ENCODE measurements around the gene COPZ1. TPM values are rescaled to one million over a fixed set of nuclear protein-coding genes. Genes with fewer than 3 reads are reported as not detected.

The COPZ1 gene
- total RNA-seq, result 126 and 134 TPM in 2 replicates

GRCh38 chr12:54324617-54325441, at the start of gene COPZ1:
Gene COPZ1 (plus strand): TSS chr12:54325131. CDS start chr12:54325164, 33 bp downstream.

GRCh38 chr12:54279632-54280467, 45.1 kb upstream of the COPZ1 start, which contains the start of gene CBX5:
Gene CBX5 (minus strand): TSS chr12:54280122. CDS start chr12:54257650, 22,472 bp downstream.

GRCh38 chr12:54280468-54281260, 44.3 kb upstream of the COPZ1 start, which contains the start of gene HNRNPA1:
Gene HNRNPA1 (plus strand): TSS chr12:54280726. CDS start chr12:54280808, 82 bp downstream.

GRCh38 chr12:54300732-54301427, 24.1 kb upstream of the COPZ1 start, which contains the start of gene NFE2:
Gene NFE2 (minus strand): TSS chr12:54301015. CDS start chr12:54295248, 5,767 bp downstream.

GRCh38 chr12:54364413-54364812, 39.5 kb downstream of the COPZ1 start, which contains the start of gene GPR84:
Gene GPR84 (minus strand): TSS chr12:54364486. CDS start chr12:54363851, 635 bp downstream.

GRCh38 chr12:54384591-54385041, 59.7 kb downstream of the COPZ1 start, which contains the start of gene ZNF385A:
Gene ZNF385A (minus strand): TSS chr12:54384733. CDS start chr12:54384514, 219 bp downstream.

Other genes starting within 250 kb of the COPZ1 start
- 24.3 and 34.7 TPM in 2 replicates for gene SMUG1, start 136.1 kb upstream of the COPZ1 start, total RNA-seq
- gene CBX5, start 45.0 kb upstream of the COPZ1 start, total RNA-seq, result 25.4 and 27.2 TPM in 2 replicates
- 412 and 512 TPM in 2 replicates for gene HNRNPA1, start 44.4 kb upstream of the COPZ1 start, total RNA-seq
- gene NFE2, start 24.1 kb upstream of the COPZ1 start, total RNA-seq, result not detected in 2 replicates
- not detected in 2 replicates for gene GPR84, start 39.4 kb downstream of the COPZ1 start, total RNA-seq
- 1.9 and 5.6 TPM in 2 replicates for gene ZNF385A, start 59.6 kb downstream of the COPZ1 start, total RNA-seq
- 223 and 233 TPM in 2 replicates for gene ITGA5, start 94.1 kb downstream of the COPZ1 start, total RNA-seq
- not detected in 2 replicates for gene GTSF1, start 148.5 kb downstream of the COPZ1 start, total RNA-seq
- not detected in 2 replicates for gene NCKAP1L, start 172.6 kb downstream of the COPZ1 start, total RNA-seq
- gene PDE1B, start 224.5 kb downstream of the COPZ1 start, total RNA-seq, result 0.51 TPM in 1 of 2 replicates, not detected in the other